ENCODE data around the gene GRAP. TPM values are rescaled to one million over a fixed set of nuclear protein-coding genes. Genes with fewer than 3 reads are reported as not detected.

GRAP gene
- total and polyA plus RNA-seq, 10 of the 15 experiments (the other 5 are each of a cell fraction or from before 2014, with no cell fraction given), result 0.58 to 78.3 (median 36.6) TPM

- Histone ChIP-seq H3K9me3 (replicated peaks; ENCODE audit: control insufficient read depth, insufficient read depth, low read length) (no peaks in the 10 kb centered on the region), H2AFZ (ENCODE audit: control insufficient read depth, low read depth, low read length) (no peak overlapping the region), H4K20me1 (ENCODE audit: control insufficient read depth, insufficient read depth) (no peaks in the 10 kb centered on the region), H3K4me2 (ENCODE audit: control insufficient read depth, insufficient read depth) (no peak overlapping the region), H3K9ac (ENCODE audit: control insufficient read depth, insufficient read depth, low read length) (no peak overlapping the region), H3K27me3 (replicated peaks in 1 of 2; ENCODE audit: control insufficient read depth in 2 of 2, insufficient read depth in 2 of 2, low read length in 1 of 2) (no peaks in the 10 kb centered on the region), H3K79me2 (ENCODE audit: control insufficient read depth, insufficient read depth, low read length) (no peaks in the 10 kb centered on the region), H3K4me3 (no peak overlapping the region), H3K4me1 (ENCODE audit: control insufficient read depth, insufficient read depth, low read length) (no peaks in the 10 kb centered on the region), H3K27ac (ENCODE audit: control insufficient read depth, insufficient read depth) (no peak overlapping the region), H3K36me3 (ENCODE audit: control insufficient read depth in 2 of 2, insufficient read depth in 2 of 2, low read length in 1 of 2) (no peaks in the 10 kb centered on the region)
- BruUV-seq (replicated peaks), result no TSS peak
- WGBS (ENCODE audit: insufficient coverage, insufficient replicate concordance, low lambda C conversion rate, missing lambda C conversion rate), result 78% methylated on average over 12 of the region's 12 CpGs
- FAIRE-seq, result no peak
- RAD21 ChIA-PET (ENCODE audit: unreplicated experiment), result no interaction called here
- POLR2A ChIA-PET, result no interaction called here
- no peak for DNase-seq (ENCODE audit: low read depth, low spot score)
- SMC1A ChIA-PET (ENCODE audit: uncharacterized antibody, unreplicated experiment), result interaction anchor here (1.0 kb wide), 1 partner anchor 52 kb away, joined by 4 read pairs; no protein-coding TSS in a partner anchor
- CTCF ChIA-PET, result no interaction called here
- intact Hi-C loops (cut with micrococcal nuclease; ENCODE audit: unreplicated experiment) (no loop called here), in situ Hi-C loops (cut with MboI) (no loop called here)
- TF ChIP-seq HDAC2 (IDR thresholded peaks at IDR 0.05), result no peak
- TF ChIP-seq GATAD2B (conservative IDR thresholded peaks at IDR 0.05; ENCODE audit: low read depth), result no peak
- no peak for TF ChIP-seq HSF1 (IDR thresholded peaks at IDR 0.05; ENCODE audit: low read depth, low read length)
- no peak for ATAC-seq
Observed at GRCh38 chr17:19013226-19013625, 33.5 kb downstream of the GRAP start.

DNA sequence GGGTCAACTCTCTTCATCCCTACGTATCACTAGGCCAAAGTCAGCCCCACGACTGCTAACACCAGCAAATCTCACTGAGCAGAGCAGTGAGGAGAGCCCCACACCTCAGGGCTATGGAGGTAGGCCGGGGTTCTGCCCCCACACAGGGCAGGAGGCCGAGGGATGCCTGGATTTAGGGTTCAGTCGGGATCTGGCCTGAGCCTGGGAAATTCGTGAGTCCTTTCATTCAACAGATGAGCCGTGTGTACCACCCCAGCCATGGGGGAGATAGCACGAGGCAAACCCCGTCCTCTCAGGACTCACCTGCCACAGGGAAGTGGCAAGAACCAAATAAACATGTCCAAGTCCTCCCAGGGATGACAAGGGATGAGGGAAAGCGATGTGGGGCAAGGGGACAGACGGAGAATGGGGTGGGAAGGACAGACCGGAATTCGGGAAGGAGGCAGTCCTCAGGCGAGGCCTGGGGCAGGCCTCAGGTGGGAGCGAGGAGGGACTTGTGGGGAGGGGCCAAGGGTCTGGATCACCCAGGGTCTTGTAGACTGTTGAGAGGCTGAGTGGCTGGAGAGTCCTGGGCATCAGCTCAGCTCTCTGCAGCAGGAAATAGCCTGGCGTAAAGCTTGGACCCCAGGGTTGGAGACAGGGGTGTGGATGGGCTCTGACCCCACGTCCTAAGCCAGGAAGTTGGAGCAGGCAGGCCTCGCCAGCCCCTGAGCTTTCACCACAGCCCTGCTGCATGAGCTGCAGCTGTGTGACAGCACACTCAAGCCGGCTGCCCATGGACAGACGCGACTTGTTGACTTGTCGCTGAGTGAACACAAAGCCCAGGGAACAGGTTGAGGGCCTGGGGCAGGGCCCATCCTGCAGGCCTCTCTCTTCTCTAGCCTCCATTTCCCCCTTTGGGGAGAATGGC is 34.3 kb downstream of the GRAP start:
- CTCF ChIA-PET, result no interaction called here
- Histone ChIP-seq H3K4me2 (ENCODE audit: control insufficient read depth, insufficient read depth) (no peak overlapping the region), H2AFZ (ENCODE audit: control insufficient read depth, low read depth, low read length) (no peak overlapping the region), H3K9ac (ENCODE audit: control insufficient read depth, insufficient read depth, low read length) (no peak overlapping the region), H3K4me3 (no peak overlapping the region), H3K4me1 (ENCODE audit: control insufficient read depth, insufficient read depth, low read length) (no peaks in the 10 kb centered on the region), H3K27me3 (replicated peaks in 1 of 2; ENCODE audit: control insufficient read depth in 2 of 2, insufficient read depth in 2 of 2, low read length in 1 of 2) (no peaks in the 10 kb centered on the region), H4K20me1 (ENCODE audit: control insufficient read depth, insufficient read depth) (no peaks in the 10 kb centered on the region), H3K79me2 (ENCODE audit: control insufficient read depth, insufficient read depth, low read length) (no peaks in the 10 kb centered on the region), H3K9me3 (replicated peaks; ENCODE audit: control insufficient read depth, insufficient read depth, low read length) (no peaks in the 10 kb centered on the region), H3K27ac (ENCODE audit: control insufficient read depth, insufficient read depth) (no peak overlapping the region), H3K36me3 (ENCODE audit: control insufficient read depth in 2 of 2, insufficient read depth in 2 of 2, low read length in 1 of 2) (no peaks in the 10 kb centered on the region)
- POLR2A ChIA-PET, result no interaction called here
- FAIRE-seq (no peak), ATAC-seq (no peak), DNase-seq (ENCODE audit: low read depth, low spot score) (no peak)
- intact Hi-C loops (cut with micrococcal nuclease; ENCODE audit: unreplicated experiment) (no loop called here), in situ Hi-C loops (cut with MboI) (no loop called here)
- no TSS peak for BruUV-seq (replicated peaks)
- SMC1A ChIA-PET (ENCODE audit: uncharacterized antibody, unreplicated experiment), result interaction anchor here (1.0 kb wide), 1 partner anchor 52 kb away, joined by 4 read pairs; no protein-coding TSS in a partner anchor
- WGBS (ENCODE audit: insufficient coverage, insufficient replicate concordance, low lambda C conversion rate, missing lambda C conversion rate), result 41% methylated on average over 21 of the region's 22 CpGs
- RAD21 ChIA-PET (ENCODE audit: unreplicated experiment), result no interaction called here
- TF ChIP-seq, protein P1, sequence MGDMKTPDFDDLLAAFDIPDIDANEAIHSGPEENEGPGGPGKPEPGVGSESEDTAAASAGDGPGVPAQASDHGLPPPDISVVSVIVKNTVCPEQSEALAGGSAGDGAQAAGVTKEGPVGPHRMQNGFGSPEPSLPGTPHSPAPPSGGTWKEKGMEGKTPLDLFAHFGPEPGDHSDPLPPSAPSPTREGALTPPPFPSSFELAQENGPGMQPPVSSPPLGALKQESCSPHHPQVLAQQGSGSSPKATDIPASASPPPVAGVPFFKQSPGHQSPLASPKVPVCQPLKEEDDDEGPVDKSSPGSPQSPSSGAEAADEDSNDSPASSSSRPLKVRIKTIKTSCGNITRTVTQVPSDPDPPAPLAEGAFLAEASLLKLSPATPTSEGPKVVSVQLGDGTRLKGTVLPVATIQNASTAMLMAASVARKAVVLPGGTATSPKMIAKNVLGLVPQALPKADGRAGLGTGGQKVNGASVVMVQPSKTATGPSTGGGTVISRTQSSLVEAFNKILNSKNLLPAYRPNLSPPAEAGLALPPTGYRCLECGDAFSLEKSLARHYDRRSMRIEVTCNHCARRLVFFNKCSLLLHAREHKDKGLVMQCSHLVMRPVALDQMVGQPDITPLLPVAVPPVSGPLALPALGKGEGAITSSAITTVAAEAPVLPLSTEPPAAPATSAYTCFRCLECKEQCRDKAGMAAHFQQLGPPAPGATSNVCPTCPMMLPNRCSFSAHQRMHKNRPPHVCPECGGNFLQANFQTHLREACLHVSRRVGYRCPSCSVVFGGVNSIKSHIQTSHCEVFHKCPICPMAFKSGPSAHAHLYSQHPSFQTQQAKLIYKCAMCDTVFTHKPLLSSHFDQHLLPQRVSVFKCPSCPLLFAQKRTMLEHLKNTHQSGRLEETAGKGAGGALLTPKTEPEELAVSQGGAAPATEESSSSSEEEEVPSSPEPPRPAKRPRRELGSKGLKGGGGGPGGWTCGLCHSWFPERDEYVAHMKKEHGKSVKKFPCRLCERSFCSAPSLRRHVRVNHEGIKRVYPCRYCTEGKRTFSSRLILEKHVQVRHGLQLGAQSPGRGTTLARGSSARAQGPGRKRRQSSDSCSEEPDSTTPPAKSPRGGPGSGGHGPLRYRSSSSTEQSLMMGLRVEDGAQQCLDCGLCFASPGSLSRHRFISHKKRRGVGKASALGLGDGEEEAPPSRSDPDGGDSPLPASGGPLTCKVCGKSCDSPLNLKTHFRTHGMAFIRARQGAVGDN (IDR thresholded peaks at IDR 0.05), result no peak
- TF ChIP-seq EGR1 (IDR thresholded peaks at IDR 0.05; ENCODE audit: borderline replicate concordance in 1 of 2, low read depth in 2 of 2, low read length in 2 of 2) (no peak), NFYA (IDR thresholded peaks at IDR 0.05; ENCODE audit: borderline replicate concordance, low read depth, low read length) (no peak), FOS (IDR thresholded peaks at IDR 0.05; ENCODE audit: borderline replicate concordance, extremely low read depth, insufficient read length) (no peak), RBBP5 (conservative IDR thresholded peaks at IDR 0.05) (no peak), SRF (IDR thresholded peaks at IDR 0.05; ENCODE audit: low read depth in 2 of 2, low read length in 2 of 2) (no peak), GABPA (IDR thresholded peaks at IDR 0.05; ENCODE audit: low read depth) (no peak), NR2C1 (IDR thresholded peaks at IDR 0.05) (no peak)
